Vagina (tissue), 2 donors: ENCODE results near the gene KIDINS220. TPM values are rescaled to one million over a fixed set of nuclear protein-coding genes. Genes with fewer than 3 reads are reported as not detected.

Experiments used
- DNase-seq, 2 donors: peaks; one replicate each; pipeline ENCODE4 v3.0.0-alpha.2; 2017; ENCODE audit errors: extremely low spot score in 2 of 2
- H3K27ac ChIP-seq: fragments of 200-600 bp; sonication (generic); one replicate; pipeline ENCODE4 v1.5.1; 2019
- H3K27me3 ChIP-seq: fragments of 200-600 bp; sonication (generic); one replicate; pipeline ENCODE4 v1.5.1; 2019
- H3K36me3 ChIP-seq, 2 donors: fragments of 200-600 bp; sonication (generic); one replicate each; pipeline ENCODE4 v1.5.1; 2017 to 2019
- H3K4me1 ChIP-seq: fragments of 200-600 bp; sonication (generic); one replicate; pipeline ENCODE4 v1.5.1; 2019
- H3K4me3 ChIP-seq, 2 donors: fragments of 200-600 bp; sonication (generic); 1 replicate in 1 of 2; 2 replicates in 1 of 2; pipeline ENCODE4 v1.5.1; 2016 to 2019
- H3K9me3 ChIP-seq: fragments of 200-600 bp; sonication (generic); one replicate; pipeline ENCODE4 v1.5.1; 2019
- POLR2A ChIP-seq, 2 donors: fragments of 450-650 bp; IDR thresholded peaks; one replicate each; pipeline ENCODE4 v1.6.1; 2017; ENCODE audit warnings: antibody characterized with exemption in 2 of 2, mild to moderate bottlenecking in 2 of 2, moderate library complexity in 2 of 2
- POLR2AphosphoS5 ChIP-seq, 2 donors: sonication (generic); formaldehyde crosslinking; IDR thresholded peaks; one replicate each; pipeline ENCODE4 v1.9.0; 2017; ENCODE audit warnings: antibody characterized with exemption in 2 of 2, mild to moderate bottlenecking in 2 of 2, low read depth in 1 of 2; ENCODE audit not compliant: insufficient read depth in 1 of 2
- intact Hi-C: fragments of 100-400 bp; cut with DNase I; formaldehyde crosslinking; loops from one replicate; pipeline ENCODE4 v1.15.1; 2023
- total RNA-seq: library from RNA; depleted of rRNA; stranded (reverse); fragments of >200 nt; gene quantifications from one replicate; pipeline ENCODE4 v1.2.3, GENCODE V29; 2016
- TF ChIP-seq, protein P1 (sequence below), 3 experiments: fragments of 450-650 bp in 2 of 3; fragments of 200-600 bp in 1 of 3; sonication (generic) in 1 of 3; IDR thresholded peaks; one replicate each; pipeline ENCODE4 v1.5.1; 2017 to 2019; ENCODE audit warnings: antibody characterized with exemption in 3 of 3, mild to moderate bottlenecking in 2 of 3, moderate library complexity in 2 of 3

Gene KIDINS220
- total RNA-seq, 1 donor from 2014 or later = 67.8 TPM

DNA sequence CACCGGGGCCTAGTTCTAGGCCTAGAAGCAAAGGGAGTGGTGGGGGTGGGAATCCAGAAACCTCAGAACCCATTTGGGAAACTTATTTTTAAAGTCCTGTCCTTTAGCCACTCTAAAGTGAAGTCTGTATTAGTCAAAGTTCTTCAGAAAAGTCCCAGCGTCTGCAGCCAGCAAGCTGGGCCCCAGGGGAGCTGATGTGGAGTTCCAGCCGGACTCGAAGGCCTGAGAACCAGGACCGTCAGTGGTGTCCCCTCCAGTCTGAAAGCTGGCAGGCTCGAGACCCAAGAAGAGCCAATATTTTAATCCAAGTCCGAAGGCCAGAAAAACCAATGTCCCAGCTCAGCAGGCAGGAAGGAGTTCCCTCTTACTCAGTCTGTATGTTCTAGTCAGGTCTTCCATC is 123.1 kb downstream of the KIDINS220 start:
- TF ChIP-seq POLR2A (IDR thresholded peaks at IDR 0.05) = no peak
- TF ChIP-seq, protein P1, sequence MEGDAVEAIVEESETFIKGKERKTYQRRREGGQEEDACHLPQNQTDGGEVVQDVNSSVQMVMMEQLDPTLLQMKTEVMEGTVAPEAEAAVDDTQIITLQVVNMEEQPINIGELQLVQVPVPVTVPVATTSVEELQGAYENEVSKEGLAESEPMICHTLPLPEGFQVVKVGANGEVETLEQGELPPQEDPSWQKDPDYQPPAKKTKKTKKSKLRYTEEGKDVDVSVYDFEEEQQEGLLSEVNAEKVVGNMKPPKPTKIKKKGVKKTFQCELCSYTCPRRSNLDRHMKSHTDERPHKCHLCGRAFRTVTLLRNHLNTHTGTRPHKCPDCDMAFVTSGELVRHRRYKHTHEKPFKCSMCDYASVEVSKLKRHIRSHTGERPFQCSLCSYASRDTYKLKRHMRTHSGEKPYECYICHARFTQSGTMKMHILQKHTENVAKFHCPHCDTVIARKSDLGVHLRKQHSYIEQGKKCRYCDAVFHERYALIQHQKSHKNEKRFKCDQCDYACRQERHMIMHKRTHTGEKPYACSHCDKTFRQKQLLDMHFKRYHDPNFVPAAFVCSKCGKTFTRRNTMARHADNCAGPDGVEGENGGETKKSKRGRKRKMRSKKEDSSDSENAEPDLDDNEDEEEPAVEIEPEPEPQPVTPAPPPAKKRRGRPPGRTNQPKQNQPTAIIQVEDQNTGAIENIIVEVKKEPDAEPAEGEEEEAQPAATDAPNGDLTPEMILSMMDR (IDR thresholded peaks at IDR 0.05) = no peak
- intact Hi-C loops = no loop called here
- Histone ChIP-seq H3K36me3 (no peaks in the 10 kb centered on the region), H3K27me3 (no peaks in the 10 kb centered on the region), H3K4me3 (no peak overlapping the region), H3K27ac (no peak overlapping the region), H3K4me1 (no peaks in the 10 kb centered on the region), H3K9me3 (no peaks in the 10 kb centered on the region)
- DNase-seq = no peak

DNA sequence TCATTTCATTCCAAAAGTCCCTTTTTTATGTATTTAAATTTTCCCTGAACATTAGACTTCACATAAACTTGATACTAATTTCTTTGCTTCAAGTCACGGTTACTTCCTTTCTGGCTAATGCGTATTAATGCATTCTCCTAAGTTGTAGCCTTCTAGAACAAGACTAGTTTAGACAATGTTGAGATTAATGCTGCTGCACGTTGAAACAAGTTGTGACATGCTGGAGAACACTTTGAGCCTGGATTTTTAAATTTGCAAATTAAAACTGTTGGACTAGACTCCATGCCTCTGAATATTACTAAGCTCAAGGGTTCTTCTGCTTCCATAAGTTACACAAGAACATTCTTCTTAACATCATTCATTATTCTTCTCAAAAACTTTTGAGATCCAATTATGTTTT is 126.5 kb downstream of the KIDINS220 start:
- DNase-seq = no peak
- no peak overlapping the region for H3K27ac ChIP-seq
- H3K9me3 ChIP-seq = no peaks in the 10 kb centered on the region
- no peaks in the 10 kb centered on the region for H3K36me3 ChIP-seq
- H3K4me1 ChIP-seq = no peaks in the 10 kb centered on the region
- H3K4me3 ChIP-seq = no peak overlapping the region
- intact Hi-C loops = no loop called here
- no peaks in the 10 kb centered on the region for H3K27me3 ChIP-seq
- no peak for TF ChIP-seq POLR2A (IDR thresholded peaks at IDR 0.05)
- TF ChIP-seq, protein P1 (IDR thresholded peaks at IDR 0.05) = no peak
- no peak for TF ChIP-seq POLR2AphosphoS5 (IDR thresholded peaks at IDR 0.05; ENCODE audit: insufficient read depth in 1 of 2, low read depth in 1 of 2)

DNA sequence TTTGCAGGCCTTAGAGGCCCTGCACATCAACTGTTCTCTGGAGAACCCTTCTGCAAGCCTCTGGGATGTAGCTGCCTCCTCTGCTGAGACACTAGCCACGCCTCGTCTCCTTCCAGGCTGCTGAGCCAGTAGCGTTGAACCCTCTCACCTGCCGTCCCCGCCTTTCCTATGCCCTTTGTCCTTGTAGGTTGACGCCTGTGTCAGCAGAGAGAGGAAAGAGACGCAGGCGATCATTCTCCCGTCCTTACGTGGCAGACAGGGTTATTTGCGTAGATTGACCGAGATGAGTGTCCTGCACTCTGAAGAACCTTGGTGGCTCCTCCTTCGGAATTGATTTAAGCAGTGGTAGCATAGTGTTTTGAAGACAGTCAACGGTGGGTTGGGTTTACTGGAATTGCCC is 127.8 kb downstream of the KIDINS220 start:
- TF ChIP-seq, protein P1 (IDR thresholded peaks at IDR 0.05) = no peak
- TF ChIP-seq POLR2AphosphoS5 (IDR thresholded peaks at IDR 0.05; ENCODE audit: insufficient read depth in 1 of 2, low read depth in 1 of 2) (no peak), POLR2A (IDR thresholded peaks at IDR 0.05) (no peak)
- no peaks in the 10 kb centered on the region for H3K4me1 ChIP-seq
- no peak overlapping the region for H3K4me3 ChIP-seq
- DNase-seq = no peak
- no peaks in the 10 kb centered on the region for H3K36me3 ChIP-seq
- H3K27ac ChIP-seq = no peak overlapping the region
- no peaks in the 10 kb centered on the region for H3K9me3 ChIP-seq
- no peaks in the 10 kb centered on the region for H3K27me3 ChIP-seq
- intact Hi-C loops = no loop called here

DNA sequence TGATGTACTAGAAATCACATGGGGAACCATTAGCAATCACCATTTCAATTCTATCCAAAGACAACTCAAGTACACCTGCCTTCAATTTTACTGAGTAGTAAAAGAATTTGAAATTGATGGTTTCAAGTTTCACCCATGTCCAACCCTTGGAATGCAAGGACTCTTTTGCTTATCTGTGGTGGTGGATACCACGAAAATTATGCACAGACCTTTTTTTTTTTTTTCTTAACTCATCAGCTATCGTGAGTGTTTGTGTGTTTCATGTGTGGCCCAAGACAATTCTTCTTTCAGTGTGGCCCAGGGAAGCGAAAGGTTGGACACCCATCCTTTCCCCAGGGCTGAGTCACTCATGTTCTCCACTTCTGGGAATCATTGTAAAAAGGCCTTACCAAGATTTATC is 132.5 kb downstream of the KIDINS220 start:
- DNase-seq = no peak
- Histone ChIP-seq H3K4me3 (no peak overlapping the region), H3K27ac (no peak overlapping the region), H3K4me1 (no peaks in the 10 kb centered on the region), H3K27me3 (no peaks in the 10 kb centered on the region), H3K9me3 (no peaks in the 10 kb centered on the region), H3K36me3 (no peaks in the 10 kb centered on the region)
- TF ChIP-seq POLR2A (IDR thresholded peaks at IDR 0.05) (no peak), POLR2AphosphoS5 (IDR thresholded peaks at IDR 0.05; ENCODE audit: insufficient read depth in 1 of 2, low read depth in 1 of 2) (no peak)
- TF ChIP-seq, protein P1 (IDR thresholded peaks at IDR 0.05) = no peak
- intact Hi-C loops = no loop called here

DNA sequence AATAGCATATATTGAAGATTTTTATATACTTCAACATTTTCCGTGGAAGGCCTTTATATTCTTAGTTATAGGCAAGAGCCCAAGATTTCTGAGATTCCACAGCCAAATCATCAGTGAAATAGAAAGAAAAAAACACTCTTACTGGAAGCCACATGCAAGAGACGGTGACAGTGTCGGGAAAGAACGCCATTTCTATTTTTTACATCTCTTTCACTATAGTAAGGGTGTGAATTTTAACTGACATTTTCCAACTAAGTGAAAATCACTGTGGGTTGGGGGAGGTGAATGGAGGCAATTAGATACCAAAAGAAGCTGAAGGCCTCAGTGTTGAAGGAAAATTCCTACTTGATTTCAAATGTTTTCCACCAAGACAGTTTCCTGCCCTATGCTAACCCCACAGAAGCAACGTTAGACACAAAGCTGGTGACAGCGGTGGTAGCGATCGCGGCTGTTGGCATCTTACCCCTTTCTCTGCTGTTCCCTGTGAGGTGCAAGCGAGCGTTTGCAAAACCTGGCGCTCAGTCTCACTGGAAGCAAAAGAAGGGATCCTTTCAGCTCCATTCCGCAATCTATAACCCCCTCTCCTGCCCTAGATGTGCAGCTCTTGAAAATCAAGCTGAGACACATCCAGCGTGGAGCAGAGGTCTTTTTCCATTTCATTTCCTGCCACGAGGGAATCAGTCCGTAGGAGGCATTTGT is 135.6 kb downstream of the KIDINS220 start:
- Histone ChIP-seq H3K9me3 (no peaks in the 10 kb centered on the region), H3K36me3 (no peaks in the 10 kb centered on the region), H3K4me3 (no peak overlapping the region), H3K27ac (no peak overlapping the region), H3K4me1 (no peaks in the 10 kb centered on the region), H3K27me3 (no peaks in the 10 kb centered on the region)
- intact Hi-C loops = no loop called here
- DNase-seq = no peak
- TF ChIP-seq POLR2A (IDR thresholded peaks at IDR 0.05) = no peak
- TF ChIP-seq, protein P1 (IDR thresholded peaks at IDR 0.05) = no peak
- no peak for TF ChIP-seq POLR2AphosphoS5 (IDR thresholded peaks at IDR 0.05; ENCODE audit: insufficient read depth in 1 of 2, low read depth in 1 of 2)
